Measurements from ENCODE around the gene ARRB1. TPM values are rescaled to one million over a fixed set of nuclear protein-coding genes. Genes with fewer than 3 reads are reported as not detected.

ARRB1 gene
- polyA plus RNA-seq, 1 donor = 22.5 TPM

GRCh38 chr11:75301601-75302345 lies 49.7 kb downstream of the ARRB1 start:
- no peak for DNase-seq

- DNase-seq = no peak
Measured at GRCh38 chr11:75301131-75301530, 50.3 kb downstream of the ARRB1 start.

GRCh38 chr11:75298976-75299260 lies 52.5 kb downstream of the ARRB1 start:
- no peak for DNase-seq

DNA sequence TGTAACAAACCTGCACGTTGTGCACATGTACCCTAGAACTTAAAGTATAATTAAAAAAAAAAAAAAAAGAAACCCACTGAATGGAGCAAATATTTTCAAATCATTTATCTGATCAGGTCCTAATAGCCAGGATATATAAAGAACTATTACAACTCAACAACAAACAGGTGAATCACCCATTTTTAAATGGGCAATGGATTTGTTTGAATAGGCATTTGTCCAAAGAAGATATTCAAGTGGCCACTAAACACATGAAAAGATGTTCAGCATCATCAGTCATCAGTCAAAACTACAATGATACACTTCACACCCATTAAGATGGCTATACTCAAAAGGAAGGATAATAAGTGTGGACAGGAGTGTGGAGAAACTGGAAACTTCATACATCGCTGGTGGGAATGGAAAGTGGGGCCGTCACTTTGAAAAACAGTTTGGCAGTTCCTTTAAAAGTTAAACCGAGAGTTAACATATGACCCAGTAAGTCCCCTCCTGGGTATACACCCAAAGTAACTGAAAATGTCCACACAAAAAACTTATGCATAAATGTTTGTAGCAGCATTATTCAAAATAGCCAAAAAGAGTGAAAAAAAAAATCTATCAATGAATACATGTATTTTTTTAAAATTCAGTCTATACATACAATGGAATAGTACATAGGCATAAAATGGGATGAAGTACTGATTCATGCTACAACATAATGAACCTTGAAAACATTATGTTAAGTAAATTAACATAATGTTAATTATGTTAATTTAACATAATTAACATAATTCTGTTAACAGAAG lies 53.1 kb downstream of the ARRB1 start:
- no peak for DNase-seq

- DNase-seq = no peak
Measured at GRCh38 chr11:75293903-75294302, 57.6 kb downstream of the ARRB1 start.

DNA sequence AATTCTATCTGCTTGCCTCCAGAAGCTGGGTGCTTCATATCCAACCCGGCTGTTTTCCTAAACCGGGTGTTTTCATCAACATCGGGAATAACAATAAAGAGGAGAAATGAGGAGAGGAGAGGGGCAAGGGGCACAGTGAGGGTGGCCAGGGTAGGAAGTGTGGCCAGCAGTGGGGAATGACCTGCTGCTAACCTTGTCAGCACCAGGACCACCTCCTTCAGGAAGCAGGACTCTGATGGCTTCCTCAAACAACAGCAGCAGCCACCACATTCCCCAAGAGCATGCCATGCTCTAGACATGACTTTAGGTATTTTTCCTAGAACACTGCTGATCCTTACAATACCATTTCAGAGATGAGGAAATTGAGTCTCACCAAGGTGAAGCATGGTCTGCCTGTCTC lies 58.5 kb downstream of the ARRB1 start:
- DNase-seq = no peak

GRCh38 chr11:75291741-75292140 lies 59.7 kb downstream of the ARRB1 start:
- no peak for DNase-seq

DNA sequence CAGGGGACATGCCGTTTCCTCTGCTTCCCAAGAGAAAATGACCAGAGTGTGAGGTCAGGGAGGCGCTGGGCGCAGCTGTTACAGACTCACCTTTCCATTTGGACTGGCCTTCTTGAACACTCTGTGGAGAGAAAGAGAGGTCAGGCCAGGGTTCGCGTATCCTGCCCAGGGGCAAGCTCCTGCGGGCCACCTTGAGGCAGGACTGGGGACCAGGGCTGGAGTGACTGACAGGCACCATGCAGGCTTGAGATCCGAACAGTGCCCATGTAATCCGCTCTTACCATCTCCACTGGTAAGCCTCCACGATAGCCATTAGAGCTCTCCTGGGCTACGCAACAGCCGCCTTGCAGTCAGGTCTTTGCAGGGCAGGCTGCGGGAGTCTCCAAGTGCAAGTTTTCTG lies 61.5 kb downstream of the ARRB1 start:
- no peak for DNase-seq

- DNase-seq = no peak
Measured at GRCh38 chr11:75289511-75289760, 62.0 kb downstream of the ARRB1 start.

- no peak for DNase-seq
Measured at GRCh38 chr11:75287579-75287978, 63.9 kb downstream of the ARRB1 start.

DNA sequence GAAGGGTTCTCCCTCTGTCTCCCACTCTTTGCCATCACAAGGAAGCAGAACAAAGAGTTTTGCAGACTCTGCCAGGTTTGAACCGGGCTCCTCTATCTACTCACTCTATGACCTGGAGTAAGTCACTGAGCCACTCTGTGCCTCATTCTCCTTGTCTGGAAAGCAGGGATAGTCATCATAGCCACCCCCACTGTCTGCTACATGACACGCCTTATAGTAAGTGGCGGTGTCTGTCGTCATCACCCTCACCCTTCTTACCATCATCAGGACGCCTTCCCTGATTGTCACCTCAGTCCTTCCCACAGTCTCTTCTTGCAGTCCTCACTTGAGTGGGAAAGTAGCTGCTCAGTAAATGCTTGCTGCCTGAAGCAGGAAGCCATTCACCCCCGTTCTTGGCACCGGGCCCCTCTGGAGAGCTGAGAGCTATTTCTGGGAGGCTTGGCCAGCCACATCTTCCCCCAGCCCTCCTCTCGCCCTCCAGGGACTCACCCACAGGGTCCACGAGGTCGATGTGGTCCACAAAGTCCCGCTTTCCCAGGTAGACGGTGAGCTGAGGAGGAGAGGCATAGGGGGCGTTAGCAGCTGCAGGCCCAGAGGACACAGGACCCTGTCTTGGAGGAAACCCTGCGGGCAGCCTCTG lies 64.5 kb downstream of the ARRB1 start:
- no peak for DNase-seq

DNA sequence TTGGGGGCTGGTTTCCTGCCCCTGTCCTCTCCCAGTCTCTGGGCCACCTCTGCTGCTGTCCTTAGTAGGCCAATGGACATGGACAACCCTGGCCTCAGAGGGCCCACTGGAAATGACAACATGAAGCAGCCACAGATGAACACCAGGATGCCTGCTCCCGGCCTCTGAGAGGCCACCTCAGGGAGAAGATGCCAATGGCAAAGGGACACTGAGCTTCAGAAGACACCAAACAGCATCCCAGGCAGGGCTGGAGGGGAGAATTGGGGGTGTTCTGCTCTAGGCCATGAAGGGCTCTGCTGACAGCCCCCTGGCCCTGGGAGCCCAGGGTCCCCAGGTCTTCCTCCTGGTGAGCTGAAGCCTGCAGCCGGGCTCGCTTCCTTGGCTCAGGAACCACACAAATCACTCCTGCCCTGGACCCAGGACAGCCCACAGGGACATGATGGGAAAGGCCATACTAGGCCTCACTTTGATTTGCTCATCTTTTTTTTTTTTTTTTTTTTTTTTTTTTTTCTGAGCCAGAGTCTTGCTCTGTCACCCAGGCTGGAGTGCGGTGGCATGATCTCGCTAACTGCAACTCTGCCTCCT lies 65.6 kb downstream of the ARRB1 start:
- no peak for DNase-seq

GRCh38 chr11:75283391-75283931 lies 68.0 kb downstream of the ARRB1 start:
- no peak for DNase-seq

DNA sequence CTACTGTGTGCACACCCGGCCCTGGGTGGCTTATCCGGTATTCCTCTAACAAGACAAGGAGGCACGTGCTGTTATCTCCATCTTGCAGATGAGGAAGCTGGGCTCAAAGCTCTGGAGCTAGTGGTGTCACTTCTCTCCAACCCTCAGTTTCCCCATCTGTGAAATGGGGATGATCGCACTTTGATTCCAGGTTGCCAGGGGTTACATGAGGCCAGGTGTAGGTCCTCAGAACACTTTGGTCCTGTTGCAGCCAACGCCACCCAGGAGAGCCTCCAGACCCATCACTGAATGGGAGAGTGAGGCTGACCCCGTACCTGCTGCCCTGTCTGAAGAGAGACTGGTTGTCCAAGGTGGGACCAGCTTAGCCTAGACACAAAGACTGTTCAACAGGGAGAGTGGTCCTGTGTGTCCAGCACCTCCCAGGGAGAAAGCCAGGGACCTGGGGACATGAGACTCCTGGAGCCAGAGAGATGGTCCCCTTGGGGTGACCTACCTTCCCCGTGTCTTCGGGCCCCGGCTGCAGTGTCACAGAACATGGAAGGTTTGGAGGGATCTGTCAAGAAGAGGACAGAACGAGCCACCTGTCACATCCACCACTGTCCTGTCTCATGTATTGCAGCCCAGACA lies 69.9 kb downstream of the ARRB1 start:
- no peak for DNase-seq

DNA sequence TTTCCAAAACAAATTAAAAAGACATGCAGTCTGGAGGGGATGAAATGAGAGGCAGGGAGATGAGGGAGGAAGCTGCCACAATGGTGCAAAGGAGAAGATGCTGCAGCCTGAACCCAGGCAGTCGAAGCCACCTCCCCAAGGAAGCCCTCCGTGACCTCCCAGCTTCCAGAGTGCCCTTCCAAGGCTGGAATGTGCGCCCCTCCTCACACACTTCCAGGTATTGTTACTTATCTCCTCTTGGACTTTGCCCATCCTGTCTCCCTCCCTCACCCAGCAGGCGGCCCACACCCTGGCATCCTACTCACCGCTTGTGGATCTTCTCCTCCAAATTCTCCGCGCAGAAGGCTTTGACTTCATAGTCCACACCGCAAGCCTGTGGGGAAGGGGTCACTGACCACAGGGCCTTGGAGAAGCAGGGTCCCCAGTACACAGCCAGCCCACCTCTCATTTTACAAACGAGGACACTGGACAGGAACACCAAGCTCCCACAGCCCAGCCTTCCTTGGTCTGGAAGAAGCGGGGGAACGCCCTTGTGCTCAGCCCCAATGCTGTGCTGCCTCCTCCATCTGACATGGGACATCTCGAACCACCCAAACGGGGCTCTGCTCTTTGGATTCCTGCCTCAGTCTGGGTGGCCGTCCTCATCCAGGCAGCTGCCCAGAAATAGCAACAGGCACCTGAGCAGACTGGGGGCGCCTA lies 70.5 kb downstream of the ARRB1 start:
- DNase-seq = no peak

- peak; percentile 67 for DNase-seq
Measured at GRCh38 chr11:75280227-75280701, 71.2 kb downstream of the ARRB1 start.

- no peak for DNase-seq
Measured at GRCh38 chr11:75279273-75279672, 72.2 kb downstream of the ARRB1 start.

DNA sequence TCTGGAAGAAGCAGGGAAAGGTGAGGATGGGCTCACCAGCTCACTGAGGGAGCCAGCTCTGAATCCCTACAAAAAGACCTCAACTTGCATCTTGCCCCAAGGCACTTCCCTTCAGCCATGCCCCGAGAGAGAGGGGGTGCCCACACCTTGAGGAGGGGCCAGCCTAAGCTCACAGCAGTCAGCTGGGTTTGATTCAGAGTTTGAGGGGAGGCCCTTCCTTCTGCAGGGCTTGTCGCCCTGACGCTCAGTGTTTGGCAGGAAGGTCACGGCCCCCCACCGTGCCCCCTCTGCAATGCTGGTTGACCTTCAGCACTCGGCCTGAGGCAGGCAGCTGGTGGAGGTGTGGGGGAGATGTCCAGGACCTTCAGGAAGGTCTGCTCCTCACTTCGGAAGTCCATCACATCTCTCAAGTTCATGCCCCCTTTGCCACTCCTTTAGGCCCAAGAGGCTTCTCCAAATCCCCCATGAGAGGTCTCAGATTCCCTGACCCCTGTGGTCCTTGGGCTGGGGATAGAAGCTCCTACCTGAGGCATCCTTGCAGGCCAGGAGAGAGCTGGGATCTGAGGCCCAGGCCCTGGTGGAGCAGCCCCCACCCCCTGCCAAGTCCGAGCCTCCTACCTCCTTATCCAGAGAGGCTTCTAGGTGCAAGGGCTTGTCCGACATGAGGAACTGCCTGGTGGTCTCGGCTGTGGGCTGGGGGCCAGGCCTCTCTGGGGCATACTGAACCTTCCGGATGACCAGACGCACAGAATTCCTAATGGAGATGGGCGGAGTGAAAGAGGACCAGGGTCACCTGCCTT lies 73.3 kb downstream of the ARRB1 start:
- DNase-seq = no peak

- DNase-seq = no peak
Measured at GRCh38 chr11:75277211-75277805, 74.2 kb downstream of the ARRB1 start.

- peak; percentile 49 for DNase-seq
Measured at GRCh38 chr11:75276686-75277085, 74.8 kb downstream of the ARRB1 start.
